UCSD-AML1 (cell line): ENCODE measurements around the gene SCN10A.

ENCODE experiments used
- DNase-seq: peaks from one replicate; lab custom pipeline; 2025; ENCODE audit not compliant: unreplicated experiment; lab: John Stamatoyannopoulos, UW

The SCN10A gene

DNA sequence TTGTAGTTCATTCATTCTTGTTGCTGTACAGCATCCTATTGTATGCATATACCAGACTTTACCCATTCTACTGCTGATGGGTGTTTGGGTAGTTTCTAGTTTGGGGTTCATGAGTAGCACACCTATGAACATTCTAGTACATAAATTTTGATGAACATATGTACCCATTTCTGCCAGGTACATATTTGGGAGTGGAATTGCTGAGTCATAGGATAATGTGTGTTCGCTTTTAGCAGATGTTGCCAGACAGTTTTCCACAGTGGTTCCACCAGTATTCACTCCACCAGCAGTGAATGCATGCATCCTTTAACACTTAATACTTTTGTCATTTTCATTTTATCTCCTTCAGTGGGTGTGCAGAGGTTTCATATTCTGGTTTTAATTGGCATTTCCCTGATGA is 163.1 kb downstream of the SCN10A start:
- no peak for DNase-seq

DNA sequence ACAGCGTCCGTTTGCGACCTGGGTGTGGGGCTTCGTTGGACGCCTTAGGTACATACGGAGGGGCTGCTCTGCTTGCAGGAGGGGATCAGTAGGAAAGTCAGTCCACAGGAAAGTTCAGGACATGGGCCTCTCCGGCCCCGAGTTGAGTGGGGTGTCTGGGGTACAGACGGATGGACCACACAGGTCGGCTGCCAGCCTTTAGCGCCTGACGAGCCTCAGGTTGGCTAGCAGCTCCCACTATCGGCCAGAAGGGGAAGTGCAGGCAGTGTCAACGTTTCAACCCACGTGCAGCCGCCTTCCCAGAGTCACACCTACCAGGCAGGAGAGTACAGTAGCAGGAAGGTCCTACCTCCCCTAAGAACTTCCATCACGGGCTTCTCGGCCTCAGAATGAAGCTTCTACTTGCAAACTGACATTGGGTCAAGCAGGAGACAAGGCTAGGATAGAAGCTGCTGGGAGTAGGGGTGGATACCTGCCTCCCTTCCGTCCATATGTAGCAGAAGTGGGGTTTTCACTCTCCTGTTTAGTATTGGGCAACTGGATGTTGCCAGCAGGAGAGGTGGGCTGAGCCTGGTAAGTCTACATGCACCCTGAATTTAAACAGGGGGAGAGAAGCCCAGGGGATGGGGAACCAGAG is 164.7 kb downstream of the SCN10A start:
- DNase-seq = peak; percentile 53

DNA sequence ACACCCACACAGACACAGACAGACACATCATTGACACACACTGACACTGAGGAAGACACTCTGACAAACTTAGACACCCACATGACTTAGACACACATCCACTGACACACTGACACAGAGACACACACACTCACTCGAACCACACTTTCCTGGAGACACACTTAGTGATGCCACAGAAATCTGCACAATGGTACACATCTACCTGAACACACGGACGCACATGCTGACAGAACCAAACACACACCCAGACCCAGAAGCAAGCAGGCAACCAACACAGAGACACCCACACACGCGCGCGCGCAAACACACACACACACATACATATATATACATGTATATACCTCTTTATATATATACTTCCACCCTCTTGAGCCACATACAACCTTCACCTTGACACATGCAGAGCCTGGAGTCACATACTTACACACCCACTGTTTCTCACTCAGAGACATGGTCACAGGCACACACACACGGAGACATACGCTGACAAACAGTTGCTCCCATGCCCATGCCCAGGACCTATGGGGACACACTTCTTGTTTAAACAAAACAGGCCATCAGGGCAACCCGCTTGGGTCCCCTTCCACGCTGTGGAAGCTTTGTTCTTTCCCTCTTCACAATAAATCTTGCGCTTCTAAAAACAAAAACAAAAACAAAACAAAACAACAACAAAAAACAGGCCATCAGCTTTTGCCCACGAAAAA is 165.6 kb downstream of the SCN10A start:
- no peak for DNase-seq

DNA sequence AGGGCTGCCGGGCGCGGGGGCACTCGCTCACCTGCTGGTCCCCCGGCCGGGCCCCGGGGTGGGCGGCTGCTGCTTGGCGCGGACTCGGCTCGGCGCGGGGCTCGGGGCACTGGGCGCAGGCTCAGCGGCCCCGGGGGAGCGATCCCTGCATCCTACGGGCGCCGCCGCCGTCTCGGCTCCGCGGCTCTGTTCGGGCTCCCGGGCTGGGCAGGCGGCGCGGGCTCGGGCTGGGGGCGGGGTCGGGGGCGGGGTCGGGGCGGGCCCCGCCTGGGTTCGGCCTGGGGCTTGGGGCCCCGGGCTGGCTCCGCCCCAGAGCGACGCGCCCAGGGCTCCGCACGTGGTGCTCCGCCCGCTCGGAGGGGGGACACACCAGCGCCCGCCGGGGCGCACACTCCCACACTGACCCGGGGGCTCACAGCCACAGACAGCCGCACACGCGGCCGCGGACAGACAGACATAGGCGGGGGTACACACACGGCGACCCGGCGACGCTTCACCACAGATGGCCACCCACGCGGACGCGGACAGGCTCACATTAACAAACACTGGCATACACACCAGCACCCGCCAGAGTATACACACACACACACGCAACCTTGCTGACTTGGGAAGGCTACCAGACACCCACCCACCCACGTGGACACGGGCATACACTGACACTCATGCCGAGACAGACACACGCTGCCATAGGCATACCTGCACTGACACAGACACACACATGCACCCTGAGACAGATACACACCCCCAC is 166.3 kb downstream of the SCN10A start, which contains the start of gene SCN5A:
Gene SCN5A, minus strand, starts transcription at position 188 of the 748 bp plus-strand sequence. CDS start 16,380 bp downstream, outside the sequence.
- peak; percentile 25 for DNase-seq

DNA sequence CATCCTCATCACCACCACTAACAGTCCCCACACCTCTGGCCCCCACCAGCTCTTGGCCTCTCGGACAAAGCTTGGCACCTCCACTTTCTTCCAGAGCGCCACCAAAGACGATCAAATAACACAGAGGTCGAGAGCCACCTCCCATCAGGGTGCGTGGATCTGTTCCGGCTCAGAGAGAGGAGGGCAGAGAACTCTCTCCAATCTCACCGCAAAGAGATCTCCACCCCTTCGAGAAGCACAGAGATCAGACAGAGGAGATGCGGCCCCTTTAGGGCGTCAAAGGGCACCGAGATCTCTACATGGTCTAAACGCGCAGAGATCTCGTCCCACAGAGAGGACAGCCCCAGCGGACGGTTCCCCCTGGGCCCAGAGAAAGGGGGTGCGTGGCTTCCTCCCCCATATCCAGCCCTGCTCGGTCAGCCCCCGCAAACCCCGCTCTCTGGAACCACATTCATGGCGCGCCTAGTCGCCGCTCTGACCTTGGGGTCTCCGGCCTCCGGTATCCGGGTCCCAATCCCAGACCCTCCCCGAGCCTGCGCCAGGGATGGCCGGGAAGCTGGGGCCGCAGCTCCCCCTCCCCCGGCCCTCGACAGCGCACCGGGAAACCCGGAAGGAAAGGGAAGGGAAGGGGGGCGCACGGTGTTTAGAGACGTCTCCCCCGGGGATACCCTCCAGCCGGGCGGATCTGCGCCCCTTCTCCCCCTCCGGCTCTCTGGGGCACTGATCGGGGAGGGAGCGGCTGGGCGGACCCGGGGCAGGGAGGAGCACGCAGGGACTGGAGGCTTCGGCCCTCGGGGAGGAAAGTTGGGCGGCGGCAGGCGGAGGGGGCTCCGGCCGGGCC is 167.1 kb downstream of the SCN10A start:
- DNase-seq = no peak

DNA sequence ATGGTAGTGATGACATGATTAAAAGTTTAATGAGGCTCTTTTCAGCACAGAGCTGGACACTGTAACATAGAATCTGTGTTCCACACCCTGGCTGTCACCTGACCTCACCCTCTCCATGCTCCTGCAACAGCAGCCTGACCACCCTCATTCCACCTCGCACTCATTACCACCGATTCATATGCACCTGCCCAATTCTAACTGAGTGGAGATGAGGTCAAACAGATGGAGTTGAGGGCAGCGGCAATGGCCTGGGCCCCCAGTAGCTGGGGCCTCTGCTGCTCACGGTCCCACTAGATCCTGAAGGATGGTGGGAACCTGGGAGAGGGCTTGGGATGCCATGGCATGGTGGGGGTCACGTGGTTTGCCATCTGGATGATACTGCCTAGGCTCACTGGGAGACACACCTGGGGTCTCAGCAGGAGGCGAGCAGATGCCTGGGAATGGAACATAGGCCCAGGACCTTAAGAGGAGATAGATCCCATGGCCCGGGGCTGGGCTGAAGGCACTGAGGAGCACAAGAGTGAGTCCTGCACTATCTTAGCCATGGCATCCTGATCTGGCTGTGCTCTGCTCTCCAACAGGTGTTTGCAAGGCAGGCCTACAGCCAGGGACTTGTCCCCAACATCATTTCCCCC is 167.9 kb downstream of the SCN10A start:
- no peak for DNase-seq

DNA sequence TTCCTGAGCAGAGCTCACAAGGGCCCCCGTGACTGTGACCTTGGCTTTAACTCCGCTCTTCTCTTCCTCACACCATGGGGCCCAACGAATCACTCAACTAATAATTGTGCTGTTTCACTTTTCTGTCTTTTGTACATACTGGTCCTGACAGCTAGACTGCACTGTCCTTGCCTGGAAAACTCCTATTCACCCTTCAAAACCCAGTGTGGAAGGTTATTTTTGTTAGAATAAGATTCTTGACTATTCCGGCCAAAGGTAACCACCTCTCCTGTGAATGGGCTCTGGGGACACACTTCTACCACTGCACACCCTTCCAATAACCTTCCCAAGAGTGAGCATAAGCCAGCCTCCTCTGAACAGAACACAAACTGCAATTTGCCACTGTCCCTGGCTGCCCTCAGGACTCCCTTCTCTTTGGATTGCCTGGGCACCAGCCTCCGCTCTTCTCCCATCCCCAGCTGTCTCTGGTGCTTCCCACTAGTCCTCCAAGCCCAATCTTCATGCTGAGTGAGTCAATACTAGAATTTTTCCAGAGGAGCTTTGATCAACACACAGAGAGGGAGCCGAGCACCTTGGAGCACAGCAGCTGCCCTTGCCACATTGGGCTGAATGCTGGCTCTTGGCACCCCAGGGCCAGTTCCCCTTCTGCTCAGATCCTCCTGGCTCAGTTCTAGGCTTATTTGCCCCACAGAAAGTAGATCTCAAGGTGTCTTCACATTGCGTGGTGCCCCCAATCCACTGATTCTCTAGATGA is 168.6 kb downstream of the SCN10A start:
- DNase-seq = no peak
